GM23338 (cell line): Measurements from ENCODE around the gene WNT2B. TPM values are rescaled to one million over a fixed set of nuclear protein-coding genes. Genes with fewer than 3 reads are reported as not detected.

Experiments used
- ATAC-seq: fragments of 200-7000 bp; cut with Tn5 transposase; 3 replicates; pipeline ENCODE4 v1.9.1; 2020
- DNase-seq: peaks from one replicate; pipeline ENCODE4 v3.0.0-alpha.2; 2015; ENCODE audit warnings: low spot score
- H2AFZ ChIP-seq: fragments of 200-600 bp; sonication (generic); 2 replicates; pipeline ENCODE4 v1.8.0; 2016; ENCODE audit warnings: antibody characterized with exemption, mild to moderate bottlenecking, moderate library complexity
- H3F3A ChIP-seq: fragments of 200-600 bp; sonication (generic); replicated peaks from 2 replicates; pipeline ENCODE4 v1.8.0; 2017; ENCODE audit warnings: antibody characterized with exemption, mixed run types, low read depth
- H3K27ac ChIP-seq: fragments of 200-600 bp; sonication (generic); 2 replicates; pipeline ENCODE4 v1.6.1; 2016; ENCODE audit warnings: low read depth
- H3K27me3 ChIP-seq: fragments of 200-600 bp; sonication (generic); 2 replicates; pipeline ENCODE4 v1.8.0; 2016; ENCODE audit warnings: mild to moderate bottlenecking, mixed run types, moderate library complexity; ENCODE audit not compliant: insufficient read depth
- H3K36me3 ChIP-seq: fragments of 200-600 bp; sonication (generic); 2 replicates; pipeline ENCODE4 v1.8.0; 2016; ENCODE audit warnings: mild to moderate bottlenecking; ENCODE audit not compliant: insufficient read depth
- H3K4me1 ChIP-seq: fragments of 200-600 bp; sonication (generic); 2 replicates; pipeline ENCODE4 v1.8.0; 2016; ENCODE audit warnings: mild to moderate bottlenecking, moderate library complexity; ENCODE audit not compliant: insufficient read depth
- H3K4me2 ChIP-seq: fragments of 200-600 bp; sonication (generic); 2 replicates; pipeline ENCODE4 v1.7.1; 2017; ENCODE audit warnings: mixed run types
- H3K4me3 ChIP-seq: fragments of 200-600 bp; sonication (generic); 2 replicates; pipeline ENCODE4 v1.6.1; 2016; ENCODE audit warnings: mixed run types
- H3K79me2 ChIP-seq: fragments of 200-600 bp; sonication (generic); replicated peaks from 2 replicates; pipeline ENCODE4 v1.8.0; 2017; ENCODE audit warnings: mild to moderate bottlenecking; ENCODE audit not compliant: insufficient read depth
- H3K9me2 ChIP-seq: fragments of 200-600 bp; sonication (generic); 2 replicates; pipeline ENCODE4 v1.8.0; 2017; ENCODE audit not compliant: insufficient read depth
- H4K20me1 ChIP-seq: fragments of 200-600 bp; sonication (generic); replicated peaks from 2 replicates; pipeline ENCODE4 v1.8.0; 2017; ENCODE audit warnings: mild to moderate bottlenecking; ENCODE audit not compliant: insufficient read depth
- H3K27ac Mint-ChIP-seq: 2 replicates; pipeline ENCODE4 v1.8.0; 2020; ENCODE audit warnings: inconsistent platforms, mild to moderate bottlenecking, moderate library complexity, mixed read lengths
- H3K27me3 Mint-ChIP-seq: 3 replicates; pipeline ENCODE4 v1.8.0; 2022; ENCODE audit warnings: low read depth, mild to moderate bottlenecking, moderate library complexity, mixed read lengths, inconsistent platforms; ENCODE audit not compliant: insufficient read depth, poor library complexity
- H3K36me3 Mint-ChIP-seq: 3 replicates; pipeline ENCODE4 v1.8.0; 2021; ENCODE audit warnings: low read depth, mild to moderate bottlenecking, inconsistent platforms, moderate library complexity, mixed read lengths
- H3K4me1 Mint-ChIP-seq: 3 replicates; pipeline ENCODE4 v1.8.0; 2020; ENCODE audit warnings: mild to moderate bottlenecking, inconsistent platforms, mixed read lengths
- H3K4me3 Mint-ChIP-seq: 3 replicates; pipeline ENCODE4 v1.8.0; 2021; ENCODE audit warnings: moderate library complexity, mild to moderate bottlenecking, inconsistent platforms, mixed read lengths
- H3K9me3 Mint-ChIP-seq: 3 replicates; pipeline ENCODE4 v1.8.0; 2020; ENCODE audit warnings: moderate library complexity, mild to moderate bottlenecking, inconsistent platforms, mixed read lengths
- EZH2 ChIP-seq: fragments of 200-600 bp; sonication (generic); IDR thresholded peaks from one replicate; pipeline ENCODE4 v1.8.0; 2017; ENCODE audit warnings: antibody characterized with exemption, mild to moderate bottlenecking, low read depth; ENCODE audit not compliant: unreplicated experiment
- JUNB ChIP-seq: IDR thresholded peaks from one replicate; pipeline ENCODE4 v1.6.1; 2016; ENCODE audit warnings: antibody characterized with exemption; ENCODE audit not compliant: unreplicated experiment
- NANOG ChIP-seq: IDR thresholded peaks from 2 replicates; pipeline ENCODE4 v1.6.1; 2016; ENCODE audit warnings: antibody characterized with exemption, borderline replicate concordance
- POLR2AphosphoS5 ChIP-seq: IDR thresholded peaks from 2 replicates; pipeline ENCODE4 v1.6.1; 2016; ENCODE audit warnings: antibody characterized with exemption, low read depth
- STAT1 ChIP-seq: IDR thresholded peaks from one replicate; pipeline ENCODE4 v1.6.1; 2016; ENCODE audit warnings: antibody characterized with exemption; ENCODE audit not compliant: unreplicated experiment
- polyA plus RNA-seq: library from polyadenylated mRNA; unstranded; fragments of >200 nt; fragmentation: Nextera tagmentation; extraction: Ambion mirVana; gene quantifications from 2 replicates; pipeline ENCODE4 v1.2.1, GENCODE V29; 2016
- total RNA-seq: library from RNA; depleted of rRNA; stranded (reverse); fragments of >200 nt; shearing (Covaris generic); gene quantifications from 2 replicates; pipeline ENCODE4 v1.2.3, GENCODE V29; 2014
- TF ChIP-seq, protein P1 (sequence below): fragments of 250-450 bp; sonication (Bioruptor Pico); IDR thresholded peaks from 2 replicates; pipeline ENCODE4 v1.5.0; 2020; ENCODE audit warnings: mild to moderate bottlenecking, moderate library complexity
- TF ChIP-seq, protein P2 (sequence below): IDR thresholded peaks from 2 replicates; pipeline ENCODE4 v1.6.1; 2016; ENCODE audit warnings: antibody characterized with exemption

The WNT2B gene
- total and polyA plus RNA-seq, 2 experiments from 2014 or later = 0.50 to 0.90 TPM

DNA sequence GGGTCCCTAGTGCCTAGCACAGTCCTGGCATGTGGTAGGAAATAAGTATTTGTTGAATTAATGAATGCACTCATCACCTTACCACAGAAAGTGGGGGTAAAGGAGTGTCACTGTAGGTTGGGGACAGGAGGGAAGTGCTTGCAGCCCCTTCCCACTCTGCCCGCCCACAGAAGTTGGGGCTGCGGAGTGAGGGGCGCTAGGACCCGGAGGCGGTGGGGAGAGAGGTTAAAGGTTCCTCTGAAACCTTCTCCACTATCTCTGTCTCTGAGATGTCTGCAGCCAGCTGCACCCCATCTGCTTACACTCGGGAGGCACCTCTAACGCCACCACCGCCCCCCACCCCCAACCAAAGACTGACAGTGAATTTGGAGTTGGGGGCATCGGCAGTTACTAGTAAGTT lies 1.4 kb upstream of the WNT2B start (continued):
- TF ChIP-seq, protein P1, sequence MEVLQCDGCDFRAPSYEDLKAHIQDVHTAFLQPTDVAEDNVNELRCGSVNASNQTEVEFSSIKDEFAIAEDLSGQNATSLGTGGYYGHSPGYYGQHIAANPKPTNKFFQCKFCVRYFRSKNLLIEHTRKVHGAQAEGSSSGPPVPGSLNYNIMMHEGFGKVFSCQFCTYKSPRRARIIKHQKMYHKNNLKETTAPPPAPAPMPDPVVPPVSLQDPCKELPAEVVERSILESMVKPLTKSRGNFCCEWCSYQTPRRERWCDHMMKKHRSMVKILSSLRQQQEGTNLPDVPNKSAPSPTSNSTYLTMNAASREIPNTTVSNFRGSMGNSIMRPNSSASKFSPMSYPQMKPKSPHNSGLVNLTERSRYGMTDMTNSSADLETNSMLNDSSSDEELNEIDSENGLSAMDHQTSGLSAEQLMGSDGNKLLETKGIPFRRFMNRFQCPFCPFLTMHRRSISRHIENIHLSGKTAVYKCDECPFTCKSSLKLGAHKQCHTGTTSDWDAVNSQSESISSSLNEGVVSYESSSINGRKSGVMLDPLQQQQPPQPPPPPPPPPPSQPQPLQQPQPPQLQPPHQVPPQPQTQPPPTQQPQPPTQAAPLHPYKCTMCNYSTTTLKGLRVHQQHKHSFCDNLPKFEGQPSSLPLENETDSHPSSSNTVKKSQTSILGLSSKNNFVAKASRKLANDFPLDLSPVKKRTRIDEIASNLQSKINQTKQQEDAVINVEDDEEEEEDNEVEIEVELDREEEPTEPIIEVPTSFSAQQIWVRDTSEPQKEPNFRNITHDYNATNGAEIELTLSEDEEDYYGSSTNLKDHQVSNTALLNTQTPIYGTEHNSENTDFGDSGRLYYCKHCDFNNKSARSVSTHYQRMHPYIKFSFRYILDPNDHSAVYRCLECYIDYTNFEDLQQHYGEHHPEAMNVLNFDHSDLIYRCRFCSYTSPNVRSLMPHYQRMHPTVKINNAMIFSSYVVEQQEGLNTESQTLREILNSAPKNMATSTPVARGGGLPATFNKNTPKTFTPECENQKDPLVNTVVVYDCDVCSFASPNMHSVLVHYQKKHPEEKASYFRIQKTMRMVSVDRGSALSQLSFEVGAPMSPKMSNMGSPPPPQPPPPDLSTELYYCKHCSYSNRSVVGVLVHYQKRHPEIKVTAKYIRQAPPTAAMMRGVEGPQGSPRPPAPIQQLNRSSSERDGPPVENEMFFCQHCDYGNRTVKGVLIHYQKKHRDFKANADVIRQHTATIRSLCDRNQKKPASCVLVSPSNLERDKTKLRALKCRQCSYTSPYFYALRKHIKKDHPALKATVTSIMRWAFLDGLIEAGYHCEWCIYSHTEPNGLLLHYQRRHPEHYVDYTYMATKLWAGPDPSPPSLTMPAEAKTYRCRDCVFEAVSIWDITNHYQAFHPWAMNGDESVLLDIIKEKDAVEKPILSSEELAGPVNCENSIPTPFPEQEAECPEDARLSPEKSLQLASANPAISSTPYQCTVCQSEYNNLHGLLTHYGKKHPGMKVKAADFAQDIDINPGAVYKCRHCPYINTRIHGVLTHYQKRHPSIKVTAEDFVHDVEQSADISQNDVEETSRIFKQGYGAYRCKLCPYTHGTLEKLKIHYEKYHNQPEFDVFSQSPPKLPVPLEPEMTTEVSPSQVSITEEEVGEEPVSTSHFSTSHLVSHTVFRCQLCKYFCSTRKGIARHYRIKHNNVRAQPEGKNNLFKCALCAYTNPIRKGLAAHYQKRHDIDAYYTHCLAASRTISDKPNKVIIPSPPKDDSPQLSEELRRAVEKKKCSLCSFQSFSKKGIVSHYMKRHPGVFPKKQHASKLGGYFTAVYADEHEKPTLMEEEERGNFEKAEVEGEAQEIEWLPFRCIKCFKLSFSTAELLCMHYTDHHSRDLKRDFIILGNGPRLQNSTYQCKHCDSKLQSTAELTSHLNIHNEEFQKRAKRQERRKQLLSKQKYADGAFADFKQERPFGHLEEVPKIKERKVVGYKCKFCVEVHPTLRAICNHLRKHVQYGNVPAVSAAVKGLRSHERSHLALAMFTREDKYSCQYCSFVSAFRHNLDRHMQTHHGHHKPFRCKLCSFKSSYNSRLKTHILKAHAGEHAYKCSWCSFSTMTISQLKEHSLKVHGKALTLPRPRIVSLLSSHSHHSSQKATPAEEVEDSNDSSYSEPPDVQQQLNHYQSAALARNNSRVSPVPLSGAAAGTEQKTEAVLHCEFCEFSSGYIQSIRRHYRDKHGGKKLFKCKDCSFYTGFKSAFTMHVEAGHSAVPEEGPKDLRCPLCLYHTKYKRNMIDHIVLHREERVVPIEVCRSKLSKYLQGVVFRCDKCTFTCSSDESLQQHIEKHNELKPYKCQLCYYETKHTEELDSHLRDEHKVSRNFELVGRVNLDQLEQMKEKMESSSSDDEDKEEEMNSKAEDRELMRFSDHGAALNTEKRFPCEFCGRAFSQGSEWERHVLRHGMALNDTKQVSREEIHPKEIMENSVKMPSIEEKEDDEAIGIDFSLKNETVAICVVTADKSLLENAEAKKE (CRISPR knock-in tag) = no peak
- no peak for TF ChIP-seq EZH2
- TF ChIP-seq, protein P2, sequence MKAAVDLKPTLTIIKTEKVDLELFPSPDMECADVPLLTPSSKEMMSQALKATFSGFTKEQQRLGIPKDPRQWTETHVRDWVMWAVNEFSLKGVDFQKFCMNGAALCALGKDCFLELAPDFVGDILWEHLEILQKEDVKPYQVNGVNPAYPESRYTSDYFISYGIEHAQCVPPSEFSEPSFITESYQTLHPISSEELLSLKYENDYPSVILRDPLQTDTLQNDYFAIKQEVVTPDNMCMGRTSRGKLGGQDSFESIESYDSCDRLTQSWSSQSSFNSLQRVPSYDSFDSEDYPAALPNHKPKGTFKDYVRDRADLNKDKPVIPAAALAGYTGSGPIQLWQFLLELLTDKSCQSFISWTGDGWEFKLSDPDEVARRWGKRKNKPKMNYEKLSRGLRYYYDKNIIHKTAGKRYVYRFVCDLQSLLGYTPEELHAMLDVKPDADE = no peak
- no peak for TF ChIP-seq STAT1

DNA sequence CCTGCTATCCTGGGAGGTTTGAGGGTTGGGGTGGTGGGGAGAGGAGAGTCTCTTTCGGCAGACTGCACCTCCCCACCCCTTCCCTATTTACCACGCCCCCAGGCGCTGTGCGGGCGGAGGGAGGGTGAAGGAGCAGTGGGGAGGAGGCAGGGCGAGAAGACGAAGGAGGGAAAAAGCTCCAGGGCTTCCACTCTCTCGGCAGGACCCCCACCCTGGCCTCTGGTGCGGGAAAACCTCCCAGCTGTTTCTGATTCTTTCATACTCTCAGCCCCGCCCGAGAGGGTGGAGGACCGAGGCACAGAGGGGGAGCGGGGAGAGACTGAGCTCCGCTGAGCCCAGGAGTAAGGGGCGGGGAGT lies 866 bp upstream of the WNT2B start:
- peak overlapping the region; percentile 92 for H3K4me3 ChIP-seq
- H3K27me3 Mint-ChIP-seq = peaks cover 68% of the 10 kb centered on the region
- peak; percentile 58 for ATAC-seq
- peaks cover 45% of the 10 kb centered on the region for H3K4me1 ChIP-seq
- H3F3A ChIP-seq = peaks cover 7% of the 10 kb centered on the region; the same call in 1 of the 2 replicates
- DNase-seq = peak; percentile 79
- H4K20me1 ChIP-seq = peaks cover 10% of the 10 kb centered on the region; the same call in 1 of the 2 replicates
- H3K4me1 Mint-ChIP-seq = peaks cover 49% of the 10 kb centered on the region
- peak overlapping the region; percentile 84 for H3K4me3 Mint-ChIP-seq
- no peaks in the 10 kb centered on the region for H3K36me3 ChIP-seq
- peak overlapping the region; percentile 100 for H2AFZ ChIP-seq
- H3K4me2 ChIP-seq = peak overlapping the region; percentile 99
- H3K27me3 ChIP-seq = peaks cover 99% of the 10 kb centered on the region
- no peaks in the 10 kb centered on the region; the same call in 2 of the 3 replicates for H3K36me3 Mint-ChIP-seq
- H3K27ac Mint-ChIP-seq = no peak overlapping the region
- no peaks in the 10 kb centered on the region; the same call in 1 of the 3 replicates for H3K9me3 Mint-ChIP-seq
- H3K27ac ChIP-seq = no peak overlapping the region
- H3K79me2 ChIP-seq = no peaks in the 10 kb centered on the region
- H3K9me2 ChIP-seq = no peaks in the 10 kb centered on the region
- TF ChIP-seq POLR2AphosphoS5 (no peak), NANOG (no peak), JUNB (no peak), STAT1 (no peak)
- TF ChIP-seq, protein P1 (CRISPR knock-in tag) = no peak
- TF ChIP-seq, protein P2 = no peak
